ENCODE measurements around the gene S1PR5.

GRCh38 chr19:10565567-10566407 lies 48.5 kb upstream of the S1PR5 start, which contains the start of gene KRI1:
- peak; percentile 33 to 53 (median 52) for TF ChIP-seq CTCF (IDR thresholded peaks at IDR 0.05; ENCODE audit: control extremely low read depth in 1 of 3, insufficient read depth in 1 of 3, low read depth in 1 of 3, low read length in 3 of 3)
- TF ChIP-seq TAF1 (IDR thresholded peaks at IDR 0.05; ENCODE audit: low read depth, low read length) = peak; percentile 40
- no peak for TF ChIP-seq EZH2 (IDR thresholded peaks at IDR 0.05; ENCODE audit: low read depth, low read length, severe bottlenecking)
- TF ChIP-seq RAD21 (IDR thresholded peaks at IDR 0.05 in 1 of 2, conservative IDR thresholded peaks at IDR 0.05 in 1 of 2; ENCODE audit: low read depth in 2 of 2, low read length in 2 of 2) = peak in 1 of 2 experiments; percentile 28; a peak in 1 of 4 replicates
- no peak for TF ChIP-seq MAFK (IDR thresholded peaks at IDR 0.05; ENCODE audit: low read depth, low read length)
- peak in 1 of 2 experiments; percentile 73; a peak in 2 of 3 replicates for TF ChIP-seq POLR2A (IDR thresholded peaks at IDR 0.05; ENCODE audit: control extremely low read depth in 1 of 2, low read depth in 2 of 2, low read length in 2 of 2)
- peak; percentile 69 for TF ChIP-seq POLR2AphosphoS5 (IDR thresholded peaks at IDR 0.05; ENCODE audit: low read depth, low read length)
- no peak for TF ChIP-seq JUND (IDR thresholded peaks at IDR 0.05; ENCODE audit: low read length)
- no peak for TF ChIP-seq SIX5 (IDR thresholded peaks at IDR 0.05; ENCODE audit: low read depth, low read length)
- peak in 1 of 2 experiments; percentile 1; a peak in 1 of 3 replicates for TF ChIP-seq EP300 (IDR thresholded peaks at IDR 0.05; ENCODE audit: borderline replicate concordance in 1 of 2, low read depth in 2 of 2, low read length in 2 of 2)
- TF ChIP-seq CBX5 (IDR thresholded peaks at IDR 0.05; ENCODE audit: low read depth, low read length) = no peak
- TF ChIP-seq JUN (IDR thresholded peaks at IDR 0.05; ENCODE audit: low read depth, low read length) = no peak

All from H1 (cell line).